ENCODE results near the gene GRB7. TPM values are rescaled to one million over a fixed set of nuclear protein-coding genes. Genes with fewer than 3 reads are reported as not detected.

The GRB7 gene
- total and polyA plus RNA-seq, 2 donors (not counting 3 experiments of a cell fraction or from before 2014, with no cell fraction given) = 0.04 TPM; not detected in 1

GRCh38 chr17:39791111-39791992 lies 53.6 kb downstream of the GRB7 start:
- no peak for FAIRE-seq

More at GRCh38 chr17:39791111-39791992, 53.6 kb downstream of the GRB7 start:
- DNase-seq (ENCODE audit: low read depth, low spot score) = no peak
- no peak overlapping the region for H3K4me2 ChIP-seq (ENCODE audit: insufficient read depth, low read length)
- no peaks in the 10 kb centered on the region for H3K79me2 ChIP-seq (ENCODE audit: control insufficient read depth, insufficient read depth, low read length)
- H3K9me1 ChIP-seq (replicated peaks; ENCODE audit: control insufficient read depth, extremely low read depth, insufficient read depth, low read length) = no peaks in the 10 kb centered on the region
- peaks cover 43 to 65% of the 10 kb centered on the region in 2 experiments for H3K27me3 ChIP-seq (ENCODE audit: control insufficient read depth in 2 of 2, insufficient read depth in 2 of 2, low read length in 2 of 2)
- POLR2A ChIA-PET = no interaction called here
- CTCF ChIA-PET = interaction anchor here (0.6 to 0.8 kb wide), 2 partner anchors 11 to 14 kb away, joined by 3 read pairs; no protein-coding TSS in a partner anchor
- dilution Hi-C loops (cut with MboI; ENCODE audit: extremely low pct_ligation_motif_present, low sequenced_read_pairs) (no loop called here), intact Hi-C loops (cut with micrococcal nuclease) (no loop called here)
- H3K36me3 ChIP-seq (ENCODE audit: control insufficient read depth in 2 of 2, extremely low read depth in 1 of 2, insufficient read depth in 2 of 2, low read length in 2 of 2) = no peaks in the 10 kb centered on the region
- no peaks in the 10 kb centered on the region for H4K20me1 ChIP-seq (replicated peaks; ENCODE audit: control insufficient read depth, extremely low read depth, insufficient read depth, low read length)
- no peak overlapping the region for H3K4me3 ChIP-seq (replicated peaks in 1 of 3; ENCODE audit: insufficient read depth in 1 of 3, low read depth in 1 of 3, low read length in 3 of 3)
- H3K9ac ChIP-seq (replicated peaks; ENCODE audit: extremely low read depth, insufficient read depth, low read length) = no peak overlapping the region
- no peak overlapping the region for H2AFZ ChIP-seq (ENCODE audit: low read depth, low read length)
- no peak for TF ChIP-seq EZH2 (IDR thresholded peaks at IDR 0.05; ENCODE audit: borderline replicate concordance, low read depth, low read length, severe bottlenecking)
- TF ChIP-seq POLR2A (IDR thresholded peaks at IDR 0.05; ENCODE audit: low read depth, low read length) = no peak
- no peak for TF ChIP-seq MYC (IDR thresholded peaks at IDR 0.05; ENCODE audit: low read depth, low read length)
- no peak for TF ChIP-seq POLR2AphosphoS5 (IDR thresholded peaks at IDR 0.05; ENCODE audit: insufficient read depth, low read depth, low read length)
- no peak for TF ChIP-seq FOS (IDR thresholded peaks at IDR 0.05; ENCODE audit: borderline replicate concordance, insufficient read depth, low read length)
- no peak for TF ChIP-seq GATA2 (IDR thresholded peaks at IDR 0.05; ENCODE audit: insufficient read depth, insufficient read length, low read depth, low read length)
- TF ChIP-seq, protein P1, sequence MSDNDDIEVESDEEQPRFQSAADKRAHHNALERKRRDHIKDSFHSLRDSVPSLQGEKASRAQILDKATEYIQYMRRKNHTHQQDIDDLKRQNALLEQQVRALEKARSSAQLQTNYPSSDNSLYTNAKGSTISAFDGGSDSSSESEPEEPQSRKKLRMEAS (IDR thresholded peaks at IDR 0.05; ENCODE audit: insufficient read depth, insufficient read length) = no peak
- TF ChIP-seq, protein P2, sequence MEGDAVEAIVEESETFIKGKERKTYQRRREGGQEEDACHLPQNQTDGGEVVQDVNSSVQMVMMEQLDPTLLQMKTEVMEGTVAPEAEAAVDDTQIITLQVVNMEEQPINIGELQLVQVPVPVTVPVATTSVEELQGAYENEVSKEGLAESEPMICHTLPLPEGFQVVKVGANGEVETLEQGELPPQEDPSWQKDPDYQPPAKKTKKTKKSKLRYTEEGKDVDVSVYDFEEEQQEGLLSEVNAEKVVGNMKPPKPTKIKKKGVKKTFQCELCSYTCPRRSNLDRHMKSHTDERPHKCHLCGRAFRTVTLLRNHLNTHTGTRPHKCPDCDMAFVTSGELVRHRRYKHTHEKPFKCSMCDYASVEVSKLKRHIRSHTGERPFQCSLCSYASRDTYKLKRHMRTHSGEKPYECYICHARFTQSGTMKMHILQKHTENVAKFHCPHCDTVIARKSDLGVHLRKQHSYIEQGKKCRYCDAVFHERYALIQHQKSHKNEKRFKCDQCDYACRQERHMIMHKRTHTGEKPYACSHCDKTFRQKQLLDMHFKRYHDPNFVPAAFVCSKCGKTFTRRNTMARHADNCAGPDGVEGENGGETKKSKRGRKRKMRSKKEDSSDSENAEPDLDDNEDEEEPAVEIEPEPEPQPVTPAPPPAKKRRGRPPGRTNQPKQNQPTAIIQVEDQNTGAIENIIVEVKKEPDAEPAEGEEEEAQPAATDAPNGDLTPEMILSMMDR (IDR thresholded peaks at IDR 0.05; ENCODE audit: extremely low read depth in 1 of 2, insufficient read depth in 1 of 2, low read depth in 1 of 2, low read length in 2 of 2) = no peak
- TF ChIP-seq JUN (IDR thresholded peaks at IDR 0.05; ENCODE audit: borderline replicate concordance, insufficient read depth, insufficient read length, low read depth) = no peak
- no peaks in the 10 kb centered on the region for H3K4me1 ChIP-seq (ENCODE audit: control insufficient read depth, extremely low read depth, insufficient read depth, low read length)
- H3K9me3 ChIP-seq (replicated peaks; ENCODE audit: control insufficient read depth, insufficient read depth, low read length) = no peaks in the 10 kb centered on the region
- BruUV-seq (replicated peaks) = no TSS peak
- no peak overlapping the region for H3K27ac ChIP-seq (ENCODE audit: insufficient read depth, low read depth, low read length)

Measured in endothelial cell of umbilical vein (primary cell).